ENCODE data around the gene KIF17.

DNA sequence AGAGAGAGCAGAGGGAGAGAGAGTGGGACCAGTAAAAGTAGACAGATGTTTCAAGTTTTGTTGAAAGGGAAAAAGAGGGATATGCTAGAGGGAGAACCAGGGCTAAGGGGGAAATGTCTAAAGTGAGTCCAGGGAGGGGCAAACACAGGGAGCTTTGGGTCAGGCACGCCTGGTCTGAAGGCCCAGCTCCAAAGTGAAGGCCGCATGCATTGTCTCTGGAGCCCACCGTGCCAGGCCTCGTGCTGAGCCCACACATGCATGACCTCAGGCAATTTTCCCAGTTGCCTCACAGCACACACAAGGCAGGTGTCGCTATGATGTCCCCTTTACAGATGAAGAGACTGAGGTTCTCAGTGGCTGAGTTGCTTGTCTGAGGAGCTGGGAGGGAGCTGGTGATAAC lies 16.0 kb downstream of the KIF17 start:
- no peak for TF ChIP-seq CTCF (conservative IDR thresholded peaks at IDR 0.05)
- no peak for TF ChIP-seq ZFX (IDR thresholded peaks at IDR 0.05)
